Endothelial cell of umbilical vein (primary cell): ENCODE results near the gene ZC3H6. TPM values are rescaled to one million over a fixed set of nuclear protein-coding genes. Genes with fewer than 3 reads are reported as not detected.

Experiments used
- BruUV-seq: library from RNA; stranded (reverse); fragments of 400-500 nt; replicated peaks from 2 replicates; lab custom pipeline; 2021; lab: Mats Ljungman, UMichigan
- CTCF ChIA-PET: fragments of 300-600, 350-600 bp; sonication (Branson Sonifier 250); formaldehyde crosslinking; loops from one replicate; lab custom pipeline; 2021; ENCODE audit warnings: antibody characterized with exemption, inconsistent platforms; lab: Charles Lee
- POLR2A ChIA-PET: fragments of 300-600, 350-600 bp; sonication (Branson Sonifier 250); formaldehyde crosslinking; loops from one replicate; lab custom pipeline; 2021; ENCODE audit warnings: antibody characterized with exemption, inconsistent platforms; lab: Charles Lee
- DNase-seq: peaks from one replicate; pipeline ENCODE4 v3.0.0-alpha.2; 2011; ENCODE audit warnings: low read depth, low spot score
- FAIRE-seq: peaks from 2 replicates; lab custom pipeline; 2011; peaks lifted over from hg19 to GRCh38; lab: Jason Lieb, UNC
- H2AFZ ChIP-seq: 2 replicates; pipeline ENCODE4 v1.6.0; 2012; ENCODE audit warnings: low read depth, low read length, control low read depth, inconsistent platforms
- H3K27ac ChIP-seq: 2 replicates; pipeline ENCODE4 v1.5.1; 2011; ENCODE audit warnings: low read depth, mild to moderate bottlenecking, control low read depth, low read length, moderate library complexity; ENCODE audit not compliant: insufficient read depth
- H3K27me3 ChIP-seq, 2 experiments: 2 replicates each; pipeline versions ENCODE4 v1.6.0 to v1.6.1; 2011; ENCODE audit warnings: low read length in 2 of 2, mixed read lengths in 1 of 2; ENCODE audit not compliant: control insufficient read depth in 2 of 2, insufficient read depth in 2 of 2
- H3K36me3 ChIP-seq, 2 experiments: 2 replicates in 1 of 2; 3 replicates in 1 of 2; pipeline ENCODE4 v1.5.1; 2011; ENCODE audit warnings: low read length in 2 of 2, mild to moderate bottlenecking in 1 of 2, moderate library complexity in 1 of 2; ENCODE audit not compliant: control insufficient read depth in 2 of 2, insufficient read depth in 2 of 2; ENCODE audit errors: extremely low read depth in 1 of 2
- H3K4me1 ChIP-seq: 3 replicates; pipeline ENCODE4 v1.5.1; 2011; ENCODE audit warnings: mild to moderate bottlenecking, low read length; ENCODE audit not compliant: control insufficient read depth, insufficient read depth; ENCODE audit errors: extremely low read depth
- H3K4me2 ChIP-seq: 2 replicates; pipeline ENCODE4 v1.6.1; 2011; ENCODE audit warnings: low read length, control low read depth, mixed read lengths; ENCODE audit not compliant: insufficient read depth
- H3K4me3 ChIP-seq, 3 experiments: fragments of 200-600 bp in 1 of 3; sonication (generic), shearing (Covaris generic) in 1 of 3; replicated peaks in 1 of 3; 2 replicates each; pipeline ENCODE4 v1.5.1; 2011 to 2016; ENCODE audit warnings: control low read depth in 3 of 3, low read length in 3 of 3, mild to moderate bottlenecking in 2 of 3, inconsistent platforms in 1 of 3, low read depth in 1 of 3, moderate library complexity in 1 of 3; ENCODE audit not compliant: insufficient read depth in 1 of 3
- H3K79me2 ChIP-seq: 2 replicates; pipeline ENCODE4 v1.6.0; 2012; ENCODE audit warnings: low read length, inconsistent platforms; ENCODE audit not compliant: control insufficient read depth, insufficient read depth
- H3K9ac ChIP-seq: replicated peaks from 2 replicates; pipeline ENCODE3; 2011; ENCODE audit warnings: low read length, control low read depth; ENCODE audit not compliant: insufficient read depth; ENCODE audit errors: extremely low read depth
- H3K9me1 ChIP-seq: replicated peaks from 3 replicates; pipeline ENCODE4 v1.6.0; 2011; ENCODE audit warnings: mild to moderate bottlenecking, low read length; ENCODE audit not compliant: control insufficient read depth, insufficient read depth; ENCODE audit errors: extremely low read depth
- H3K9me3 ChIP-seq: replicated peaks from 2 replicates; pipeline ENCODE4 v1.5.1; 2012; ENCODE audit warnings: low read length, inconsistent platforms; ENCODE audit not compliant: control insufficient read depth, insufficient read depth
- H4K20me1 ChIP-seq: replicated peaks from 2 replicates; pipeline ENCODE3; 2011; ENCODE audit warnings: mild to moderate bottlenecking, low read length; ENCODE audit not compliant: control insufficient read depth, insufficient read depth; ENCODE audit errors: extremely low read depth
- EZH2 ChIP-seq: IDR thresholded peaks from 2 replicates; pipeline ENCODE4 v1.6.1; 2012; ENCODE audit warnings: borderline replicate concordance, low read depth, mild to moderate bottlenecking, moderate library complexity, low read length, inconsistent platforms; ENCODE audit not compliant: severe bottlenecking
- FOS ChIP-seq: IDR thresholded peaks from 2 replicates; pipeline ENCODE4 v1.6.1; 2011; ENCODE audit warnings: mild to moderate bottlenecking, low read length, moderate library complexity, borderline replicate concordance; ENCODE audit not compliant: insufficient read depth
- GATA2 ChIP-seq: IDR thresholded peaks from 2 replicates; pipeline ENCODE4 v1.7.0; 2011; ENCODE audit warnings: low read depth, mild to moderate bottlenecking, moderate library complexity, mixed read lengths, low read length; ENCODE audit not compliant: insufficient read length, insufficient read depth
- JUN ChIP-seq: IDR thresholded peaks from 2 replicates; pipeline ENCODE4 v1.6.1; 2011; ENCODE audit warnings: borderline replicate concordance, low read depth; ENCODE audit not compliant: insufficient read length, insufficient read depth
- MAX ChIP-seq: IDR thresholded peaks from 2 replicates; pipeline ENCODE4 v1.6.1; 2011; ENCODE audit not compliant: insufficient read depth, insufficient read length
- MYC ChIP-seq: IDR thresholded peaks from one replicate; pipeline ENCODE4 v1.6.1; 2011; ENCODE audit warnings: mild to moderate bottlenecking, low read depth, low read length
- POLR2A ChIP-seq: IDR thresholded peaks from 2 replicates; pipeline ENCODE4 v1.6.1; 2012; ENCODE audit warnings: low read depth, mild to moderate bottlenecking, control low read depth, low read length
- POLR2AphosphoS5 ChIP-seq: IDR thresholded peaks from 2 replicates; pipeline ENCODE4 v1.6.1; 2012; ENCODE audit warnings: low read depth, mild to moderate bottlenecking, control low read depth, low read length, moderate library complexity; ENCODE audit not compliant: insufficient read depth
- dilution Hi-C: fragments of 300-500 bp; cut with MboI; formaldehyde crosslinking; loops from one replicate; pipeline ENCODE4 v1.15.0; 2019; ENCODE audit warnings: low sequenced_read_pairs; ENCODE audit not compliant: extremely low pct_ligation_motif_present
- intact Hi-C: fragments of 100-400 bp; cut with micrococcal nuclease; formaldehyde crosslinking; loops from one replicate; pipeline ENCODE4 v1.10.0; 2022
- polyA plus RNA-seq, 4 experiments: library from polyadenylated mRNA; depleted of rRNA in 3 of 4; stranded (reverse) in 3 of 4; unstranded in 1 of 4; fragments of >200 nt; gene quantifications; 2 replicates each; pipeline versions ENCODE4 v1.2.1 to v1.2.3, GENCODE V29; 2011 to 2012; ENCODE audit warnings: missing spikeins in 1 of 4
- total RNA-seq: library from RNA; stranded (reverse); gene quantifications from 2 replicates; pipeline ENCODE4 v1.2.3, GENCODE V29; 2021
- TF ChIP-seq, protein P1 (sequence below), 2 donors: IDR thresholded peaks; 1 replicate in 1 of 2; 2 replicates in 1 of 2; pipeline ENCODE4 v1.5.1; 2011; ENCODE audit warnings: low read length in 2 of 2, mild to moderate bottlenecking in 2 of 2, moderate library complexity in 2 of 2, control low read depth in 1 of 2, inconsistent platforms in 1 of 2, low read depth in 1 of 2; ENCODE audit not compliant: insufficient read depth in 1 of 2; ENCODE audit errors: extremely low read depth in 1 of 2

Gene ZC3H6
- total and polyA plus RNA-seq, 2 donors (not counting 3 experiments of a cell fraction or from before 2014, with no cell fraction given): 0.46 to 3.0 TPM

GRCh38 chr2:112318515-112318914 is 43.1 kb downstream of the ZC3H6 start:
- DNase-seq: no peak
- POLR2A ChIA-PET: no interaction called here
- dilution Hi-C loops (no loop called here), intact Hi-C loops (no loop called here)
- Histone ChIP-seq H3K4me1 (peaks cover 19% of the 10 kb centered on the region), H3K36me3 (no peaks in the 10 kb centered on the region), H3K9me3 (no peaks in the 10 kb centered on the region), H3K9ac (no peak overlapping the region), H3K4me2 (no peak overlapping the region), H3K27me3 (no peaks in the 10 kb centered on the region), H3K79me2 (no peaks in the 10 kb centered on the region), H3K4me3 (no peak overlapping the region), H3K9me1 (no peaks in the 10 kb centered on the region), H3K27ac (no peak overlapping the region), H2AFZ (no peak overlapping the region), H4K20me1 (no peaks in the 10 kb centered on the region)
- CTCF ChIA-PET: interaction anchor here (1.4 to 1.6 kb wide), 2 partner anchors 17 to 20 kb away, joined by 3 read pairs; no protein-coding TSS in a partner anchor
- no TSS peak for BruUV-seq
- FAIRE-seq: no peak
- TF ChIP-seq MYC (no peak), JUN (no peak), POLR2A (no peak), MAX (no peak), POLR2AphosphoS5 (no peak), FOS (no peak), GATA2 (no peak), EZH2 (no peak)
- TF ChIP-seq, protein P1, sequence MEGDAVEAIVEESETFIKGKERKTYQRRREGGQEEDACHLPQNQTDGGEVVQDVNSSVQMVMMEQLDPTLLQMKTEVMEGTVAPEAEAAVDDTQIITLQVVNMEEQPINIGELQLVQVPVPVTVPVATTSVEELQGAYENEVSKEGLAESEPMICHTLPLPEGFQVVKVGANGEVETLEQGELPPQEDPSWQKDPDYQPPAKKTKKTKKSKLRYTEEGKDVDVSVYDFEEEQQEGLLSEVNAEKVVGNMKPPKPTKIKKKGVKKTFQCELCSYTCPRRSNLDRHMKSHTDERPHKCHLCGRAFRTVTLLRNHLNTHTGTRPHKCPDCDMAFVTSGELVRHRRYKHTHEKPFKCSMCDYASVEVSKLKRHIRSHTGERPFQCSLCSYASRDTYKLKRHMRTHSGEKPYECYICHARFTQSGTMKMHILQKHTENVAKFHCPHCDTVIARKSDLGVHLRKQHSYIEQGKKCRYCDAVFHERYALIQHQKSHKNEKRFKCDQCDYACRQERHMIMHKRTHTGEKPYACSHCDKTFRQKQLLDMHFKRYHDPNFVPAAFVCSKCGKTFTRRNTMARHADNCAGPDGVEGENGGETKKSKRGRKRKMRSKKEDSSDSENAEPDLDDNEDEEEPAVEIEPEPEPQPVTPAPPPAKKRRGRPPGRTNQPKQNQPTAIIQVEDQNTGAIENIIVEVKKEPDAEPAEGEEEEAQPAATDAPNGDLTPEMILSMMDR (IDR thresholded peaks at IDR 0.05; ENCODE audit: extremely low read depth in 1 of 2, insufficient read depth in 1 of 2, low read depth in 1 of 2, low read length in 2 of 2): no peak
